Fibroblast of villous mesenchyme (primary cell): ENCODE results near the gene ERBB4. TPM values are rescaled to one million over a fixed set of nuclear protein-coding genes. Genes with fewer than 3 reads are reported as not detected.
"Not testable (repeated sequence)": the region's sequence is repeated elsewhere in the genome, so short reads cannot be mapped to it uniquely, and the experiment has no call there.

Experiments
- DNase-seq: peaks from one replicate; pipeline ENCODE4 v3.0.0-alpha.2; 2010; ENCODE audit warnings: low read depth
- H3K4me3 ChIP-seq: 2 replicates; pipeline ENCODE4 v1.5.1; 2011; ENCODE audit warnings: low read depth, mild to moderate bottlenecking, low read length
- CTCF ChIP-seq: IDR thresholded peaks from 2 replicates; pipeline ENCODE4 v1.5.1; 2012; ENCODE audit warnings: low read depth, mild to moderate bottlenecking, low read length; ENCODE audit not compliant: insufficient read depth
- total RNA-seq: library from RNA; depleted of rRNA; stranded (reverse); fragments of >200 nt; gene quantifications from 2 replicates; pipeline ENCODE4 v1.2.3, GENCODE V29; 2012

The ERBB4 gene
- total RNA-seq, 1 donor: under 0.01 TPM

GRCh38 chr2:211730215-211730614, 808.4 kb downstream of the ERBB4 start:
- TF ChIP-seq CTCF: no peak
- no peak overlapping the region for H3K4me3 ChIP-seq

GRCh38 chr2:211729433-211729832, 809.2 kb downstream of the ERBB4 start:
- TF ChIP-seq CTCF: no peak
- H3K4me3 ChIP-seq: no peak overlapping the region
- no peak for DNase-seq

More at GRCh38 chr2:211730215-211730614, 808.4 kb downstream of the ERBB4 start:
- DNase-seq: no peak

- no peak for TF ChIP-seq CTCF
- no peak overlapping the region for H3K4me3 ChIP-seq
- DNase-seq: no peak
These were observed 813.7 kb downstream of the ERBB4 start for GRCh38 chr2:211724933-211725332.

- no peak for DNase-seq
- no peak overlapping the region for H3K4me3 ChIP-seq
- no peak for TF ChIP-seq CTCF
These were observed 815.2 kb downstream of the ERBB4 start for GRCh38 chr2:211723398-211723797.

- no peak overlapping the region for H3K4me3 ChIP-seq
- DNase-seq: no peak
These were observed 815.7 kb downstream of the ERBB4 start for GRCh38 chr2:211722928-211723327.

GRCh38 chr2:211721874-211722273, 816.7 kb downstream of the ERBB4 start:
- not testable (repeated sequence) for DNase-seq, H3K4me3 ChIP-seq

More at GRCh38 chr2:211722928-211723327, 815.7 kb downstream of the ERBB4 start:
- no peak for TF ChIP-seq CTCF

GRCh38 chr2:211709389-211709788, 829.2 kb downstream of the ERBB4 start:
- no peak overlapping the region for H3K4me3 ChIP-seq
- no peak for DNase-seq
- no peak for TF ChIP-seq CTCF
